Spinal cord (tissue), 4 donors: ENCODE results near the gene BRIX1. TPM values are rescaled to one million over a fixed set of nuclear protein-coding genes. Genes with fewer than 3 reads are reported as not detected.

Experiments
- polyA plus RNA-seq, 2 donors: library from polyadenylated mRNA; unstranded; fragments of 120-200 nt; gene quantifications; one replicate each; pipeline ENCODE4 v1.2.1, GENCODE V29; 2013; ENCODE audit not compliant: insufficient read length in 2 of 2
- total RNA-seq, 2 donors: library from RNA; depleted of rRNA in 1 of 2; stranded (reverse); fragments of 120-200 nt in 1 of 2; fragments of >200 nt in 1 of 2; gene quantifications; one replicate each; pipeline versions ENCODE4 v1.2.3 to v1.2.4, GENCODE V29; 2013 to 2014

The BRIX1 gene
- total and polyA plus RNA-seq, 4 donors = 30.1 to 35.7 (median 33.2) TPM

Other genes with a start within 250 kb of the BRIX1 start
- 1 to 10 TPM; 4.1 to 6.1 TPM for gene TTC23L, start 76.5 kb upstream of the BRIX1 start, total RNA-seq
- gene TTC23L, start 76.5 kb upstream of the BRIX1 start, polyA plus RNA-seq = 1 to 10 TPM; 4.6 to 5.2 TPM
- gene RAD1, start 207 bp upstream of the BRIX1 start, total RNA-seq = 10 to 100 TPM; 24.8 to 46.4 TPM
- 10 to 100 TPM; 26.1 to 26.4 TPM for gene RAD1, start 207 bp upstream of the BRIX1 start, polyA plus RNA-seq
- 10 to 100 TPM; 28.4 to 32.0 TPM for gene DNAJC21, start 13.8 kb downstream of the BRIX1 start, total RNA-seq
- 10 to 100 TPM; 34.5 to 35.3 TPM for gene DNAJC21, start 13.8 kb downstream of the BRIX1 start, polyA plus RNA-seq
- under 1 TPM in 1 of 2 donors, not detected in 1; 0.11 TPM for gene AGXT2, start 132.2 kb downstream of the BRIX1 start, total RNA-seq
- gene AGXT2, start 132.2 kb downstream of the BRIX1 start, polyA plus RNA-seq = under 1 TPM in 1 of 2 donors, not detected in 1; 0.21 TPM